GM12874 (cell line): ENCODE measurements around the gene ARGLU1.

Source experiments
- CTCF ChIP-seq: IDR thresholded peaks from 2 replicates; pipeline ENCODE4 v1.5.1; 2011; ENCODE audit warnings: low read depth, mild to moderate bottlenecking, control low read depth, low read length, moderate library complexity; ENCODE audit not compliant: insufficient read depth

Gene ARGLU1

GRCh38 chr13:106499113-106499512 is 68.8 kb downstream of the ARGLU1 start:
- TF ChIP-seq CTCF, result no peak

GRCh38 chr13:106498571-106498970 is 69.4 kb downstream of the ARGLU1 start:
- no peak for TF ChIP-seq CTCF

- TF ChIP-seq CTCF, result no peak
These were observed 69.8 kb downstream of the ARGLU1 start for GRCh38 chr13:106498158-106498557.

- TF ChIP-seq CTCF, result no peak
These were observed 70.9 kb downstream of the ARGLU1 start for GRCh38 chr13:106497079-106497478.

- no peak for TF ChIP-seq CTCF
These were observed 71.6 kb downstream of the ARGLU1 start for GRCh38 chr13:106496072-106496997.

- TF ChIP-seq CTCF, result no peak
These were observed 73.0 kb downstream of the ARGLU1 start for GRCh38 chr13:106494936-106495335.

GRCh38 chr13:106494506-106494905 is 73.4 kb downstream of the ARGLU1 start:
- TF ChIP-seq CTCF, result no peak
